Islet of Langerhans (tissue), 1 donor: ENCODE results near the gene LUZP2.

Experiments
- FAIRE-seq: peaks from one replicate; lab custom pipeline; 2011; peaks lifted over from hg19 to GRCh38; lab: Jason Lieb, UNC

Gene LUZP2

DNA sequence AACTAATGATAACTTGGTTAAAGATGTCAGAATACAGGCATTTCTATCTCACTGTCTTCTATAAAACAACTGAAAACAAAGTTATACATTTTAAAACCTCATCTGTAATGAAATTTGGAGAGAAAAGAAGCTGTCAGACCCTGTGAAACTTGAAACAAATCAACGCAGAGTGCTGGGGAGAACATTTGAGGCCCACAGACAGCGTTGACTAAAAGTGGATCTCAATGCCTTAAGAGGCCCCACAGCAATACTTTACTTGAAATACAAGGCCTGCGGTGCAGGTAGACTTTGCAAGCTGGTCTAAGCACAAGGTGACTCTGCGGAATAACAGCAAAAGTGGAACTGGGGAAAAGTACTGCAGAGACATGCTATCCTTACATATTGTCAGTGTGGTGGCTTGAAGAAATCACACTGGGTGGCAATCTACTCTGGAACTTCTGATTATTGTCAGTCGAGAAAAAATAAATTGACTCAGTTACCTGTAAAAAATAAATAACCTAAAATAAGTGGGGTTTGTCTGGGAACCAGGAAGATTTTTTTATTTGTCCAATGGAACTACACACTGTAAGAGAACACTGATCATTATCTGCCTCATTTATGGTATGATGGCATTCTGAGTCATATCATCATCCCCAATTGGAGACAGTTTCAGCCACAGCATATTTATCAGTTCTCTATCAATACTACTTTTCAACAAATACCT, 138.9 kb downstream of the LUZP2 start:
- FAIRE-seq = no peak

DNA sequence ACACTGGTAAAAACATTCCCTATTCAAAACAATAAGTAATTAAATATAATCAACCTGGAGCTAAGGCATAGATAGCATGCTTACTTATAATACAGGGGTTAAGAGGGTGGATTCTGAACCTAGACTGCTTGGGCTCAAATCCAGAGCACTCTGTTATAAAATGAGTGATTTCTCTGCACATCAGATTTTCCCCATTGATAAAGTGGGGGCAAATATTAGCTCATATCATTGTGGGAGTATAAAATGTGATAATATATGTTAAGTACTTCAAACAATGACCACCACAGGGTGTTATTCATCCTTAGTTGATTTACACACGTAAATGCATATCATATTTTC, 139.4 kb downstream of the LUZP2 start:
- no peak for FAIRE-seq

GRCh38 chr11:24637520-24637919, 140.7 kb downstream of the LUZP2 start:
- FAIRE-seq = no peak

- no peak for FAIRE-seq
These were observed 145.8 kb downstream of the LUZP2 start for GRCh38 chr11:24642648-24643047.

DNA sequence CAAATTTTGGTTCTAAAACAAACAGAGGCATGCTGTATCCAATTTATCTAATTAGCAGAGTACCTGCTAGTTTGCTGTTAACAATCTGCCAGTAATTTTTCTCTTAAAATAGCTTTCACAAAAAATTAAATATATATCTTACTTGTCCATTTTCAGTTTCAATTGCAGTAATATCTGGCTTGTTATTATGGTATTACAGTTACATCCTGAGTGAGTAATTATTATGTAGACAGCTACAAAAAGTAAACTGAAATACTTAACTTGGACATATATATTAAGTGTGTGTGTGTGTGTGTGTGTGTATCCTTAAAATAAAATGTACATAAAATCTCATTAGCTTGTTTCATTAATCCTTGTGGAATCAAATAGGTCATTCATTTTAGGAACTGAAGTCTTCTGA, 148.7 kb downstream of the LUZP2 start:
- no peak for FAIRE-seq

GRCh38 chr11:24651873-24652272, 155.0 kb downstream of the LUZP2 start:
- no peak for FAIRE-seq

- FAIRE-seq = no peak
These were observed 157.0 kb downstream of the LUZP2 start for GRCh38 chr11:24653901-24654300.

DNA sequence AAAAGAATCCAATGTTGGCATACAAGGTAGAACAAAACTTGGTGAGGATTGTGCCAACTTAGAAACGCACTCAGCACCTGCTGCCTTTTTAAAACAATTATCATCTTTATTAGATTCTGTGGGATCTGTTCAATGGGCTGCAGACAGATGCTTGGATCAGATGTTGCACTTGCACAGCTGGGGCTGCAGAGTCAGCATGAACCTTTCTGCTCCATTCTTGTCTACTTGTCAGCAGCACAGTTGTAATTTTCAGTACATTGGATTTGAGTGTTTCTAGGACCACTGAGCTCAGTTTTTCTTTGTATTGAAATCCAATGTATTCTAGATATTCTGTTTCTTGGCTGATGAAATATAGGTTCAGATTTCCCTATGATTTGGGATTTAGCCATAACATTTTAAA, 164.5 kb downstream of the LUZP2 start:
- no peak for FAIRE-seq

DNA sequence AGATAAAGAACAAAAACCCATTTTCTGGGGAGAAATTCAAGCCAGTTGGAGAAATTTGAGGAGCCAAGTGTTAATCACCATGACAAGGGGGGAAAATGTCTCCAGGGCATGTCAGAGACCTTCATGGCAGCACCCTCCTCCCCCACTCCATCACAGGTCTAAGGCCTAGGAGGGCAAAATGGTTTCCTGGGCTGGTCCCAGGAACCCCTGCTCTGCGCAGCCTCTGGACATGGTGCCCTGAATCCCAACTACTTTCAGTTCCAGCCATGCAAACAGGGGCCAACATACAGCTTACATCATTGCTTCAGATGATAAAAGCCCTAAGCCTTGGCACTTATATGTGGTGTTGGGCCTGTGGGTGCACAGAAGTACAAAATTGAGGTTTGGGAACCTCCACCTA, 167.5 kb downstream of the LUZP2 start:
- FAIRE-seq = no peak

DNA sequence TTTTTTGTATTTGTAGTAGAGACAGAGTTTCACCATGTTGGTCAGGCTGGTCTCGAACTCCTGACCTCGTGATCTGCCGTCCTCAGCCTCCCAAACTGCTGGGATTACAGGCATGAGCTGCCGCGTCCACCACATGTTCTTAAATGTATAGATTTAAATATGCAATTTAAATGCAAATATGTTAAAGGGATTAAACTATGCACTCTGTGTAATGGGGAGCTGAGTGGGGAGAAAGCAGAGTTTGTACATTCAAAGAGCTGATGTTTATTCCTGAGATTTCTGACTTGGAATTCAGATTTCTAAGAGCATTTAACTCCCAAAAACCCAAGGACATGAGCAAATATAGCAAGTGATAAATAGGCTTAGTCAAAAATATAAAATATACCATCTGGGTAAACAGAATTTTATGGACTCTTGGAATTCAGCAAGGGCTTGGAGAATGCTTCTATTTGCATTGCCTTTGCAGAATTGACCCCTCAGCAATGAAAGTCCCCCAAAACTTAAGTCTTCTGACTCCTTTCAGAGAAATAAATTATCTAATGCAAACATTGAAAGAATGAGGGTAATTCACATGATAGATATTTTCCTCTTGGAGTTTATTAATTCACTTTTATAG, 170.6 kb downstream of the LUZP2 start:
- FAIRE-seq = no peak

- no peak for FAIRE-seq
These were observed 182.0 kb downstream of the LUZP2 start for GRCh38 chr11:24678703-24679348.

DNA sequence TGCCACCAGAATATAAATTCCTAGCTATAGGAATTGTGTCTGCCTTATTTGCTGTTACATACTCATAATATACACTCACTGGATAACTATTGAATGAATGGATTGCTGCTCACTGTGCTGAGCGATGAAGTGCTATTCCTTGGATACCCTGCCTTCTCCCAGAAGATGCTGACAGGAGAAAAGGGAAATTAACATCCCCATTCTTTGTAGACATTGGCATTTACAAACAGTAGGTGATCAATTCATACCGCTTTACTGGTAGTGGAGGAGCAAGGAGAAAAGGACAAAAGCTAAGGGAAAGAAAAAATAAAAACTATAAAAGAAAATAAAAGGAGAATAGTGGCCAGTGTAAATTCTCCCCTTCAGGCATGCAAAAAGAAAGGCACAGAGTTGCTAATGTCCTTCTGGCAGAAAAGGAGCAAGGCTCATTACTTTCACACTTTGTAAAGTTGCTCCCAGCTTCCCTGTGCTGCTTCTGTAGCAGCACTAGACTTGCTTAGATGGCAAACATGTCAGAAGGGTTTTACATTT, 183.0 kb downstream of the LUZP2 start:
- no peak for FAIRE-seq

- FAIRE-seq = no peak
These were observed 186.7 kb downstream of the LUZP2 start for GRCh38 chr11:24683583-24683982.

DNA sequence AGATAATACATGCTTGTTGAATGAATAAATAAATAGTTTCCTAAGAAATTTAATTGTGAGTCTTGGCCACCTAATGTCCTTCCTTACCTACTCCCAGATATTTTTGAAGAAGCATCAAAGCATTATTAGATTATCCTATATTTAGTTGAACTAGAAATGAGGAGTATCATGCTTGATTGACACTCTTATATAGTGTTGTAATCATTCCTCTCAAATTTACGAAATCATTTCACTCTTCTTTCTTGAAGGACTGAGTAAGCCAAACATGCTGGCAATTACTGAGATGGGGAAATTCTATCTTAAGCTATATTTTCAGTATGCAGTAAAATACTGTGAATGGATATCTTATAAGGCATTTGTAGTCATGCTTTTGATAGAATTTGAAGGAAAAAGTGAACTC, 189.0 kb downstream of the LUZP2 start:
- no peak for FAIRE-seq

- FAIRE-seq = no peak
These were observed 190.8 kb downstream of the LUZP2 start for GRCh38 chr11:24687531-24688147.

DNA sequence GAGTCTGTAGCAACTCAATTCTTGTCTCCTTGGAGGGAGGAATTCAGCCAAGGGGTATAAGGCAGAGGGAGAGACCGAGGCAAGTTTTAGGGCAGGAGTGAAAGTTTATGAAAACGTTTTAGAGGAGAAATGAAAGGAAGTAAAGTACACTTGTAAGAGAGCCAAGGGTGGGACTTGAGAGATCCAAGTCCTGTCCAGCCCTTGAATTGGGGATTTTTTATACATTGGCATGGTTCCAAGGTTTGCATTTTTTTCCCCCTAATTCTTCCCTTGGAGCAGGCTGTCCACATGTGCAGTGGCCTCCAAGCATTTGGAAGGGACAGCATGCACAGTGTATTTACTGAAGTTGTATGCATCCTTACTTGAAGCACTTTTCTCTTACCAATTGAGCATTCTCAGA, 192.1 kb downstream of the LUZP2 start:
- no peak for FAIRE-seq

DNA sequence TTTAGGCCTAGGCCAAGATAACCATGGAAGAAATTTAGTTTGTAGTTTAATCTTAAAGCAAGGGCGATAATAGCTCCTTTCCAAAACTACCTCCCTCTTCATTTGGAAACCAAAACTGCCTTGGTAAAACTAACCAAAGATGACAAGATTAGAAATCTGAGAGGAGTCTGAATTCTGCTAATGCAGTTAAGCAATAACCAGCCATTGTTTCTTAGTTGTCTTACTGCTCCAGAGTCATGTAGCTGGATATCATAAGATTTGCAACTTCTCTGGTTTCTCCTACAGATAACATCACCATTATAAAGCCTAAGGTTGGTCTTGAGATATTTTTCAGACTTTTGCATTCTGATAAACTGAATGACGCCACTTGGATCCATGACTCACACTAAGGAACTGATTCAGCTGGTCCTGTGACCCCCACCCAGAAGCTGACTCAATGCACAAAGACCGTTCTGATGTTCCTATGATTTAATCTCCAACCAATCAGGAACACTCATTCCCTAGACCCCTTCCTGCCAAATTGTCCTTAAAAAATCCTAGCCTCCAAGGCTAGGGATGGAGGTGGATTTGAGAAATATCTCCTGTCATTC, 200.8 kb downstream of the LUZP2 start:
- FAIRE-seq = no peak

- no peak for FAIRE-seq
These were observed 207.9 kb downstream of the LUZP2 start for GRCh38 chr11:24704716-24705115.

DNA sequence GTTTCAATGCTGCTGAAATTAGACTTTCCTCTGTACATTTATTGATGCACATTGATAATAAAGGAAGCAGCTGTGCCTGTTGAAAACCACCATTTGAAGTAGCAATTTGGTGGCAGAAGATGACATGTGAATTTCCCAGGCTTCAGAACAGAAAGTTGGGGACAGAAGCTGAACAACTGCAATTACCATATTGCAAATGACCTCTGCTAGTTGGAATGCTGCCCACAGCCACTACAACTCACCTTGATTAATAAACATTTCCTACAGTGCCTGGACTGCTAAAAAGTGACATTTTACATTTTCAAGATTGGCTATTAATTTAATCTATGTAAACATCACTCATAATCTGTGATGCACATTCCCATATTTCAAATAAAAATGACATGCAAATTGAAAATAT, 208.6 kb downstream of the LUZP2 start:
- no peak for FAIRE-seq

GRCh38 chr11:24708616-24709015, 211.8 kb downstream of the LUZP2 start:
- FAIRE-seq = no peak

GRCh38 chr11:24709928-24710565, 213.2 kb downstream of the LUZP2 start:
- no peak for FAIRE-seq

DNA sequence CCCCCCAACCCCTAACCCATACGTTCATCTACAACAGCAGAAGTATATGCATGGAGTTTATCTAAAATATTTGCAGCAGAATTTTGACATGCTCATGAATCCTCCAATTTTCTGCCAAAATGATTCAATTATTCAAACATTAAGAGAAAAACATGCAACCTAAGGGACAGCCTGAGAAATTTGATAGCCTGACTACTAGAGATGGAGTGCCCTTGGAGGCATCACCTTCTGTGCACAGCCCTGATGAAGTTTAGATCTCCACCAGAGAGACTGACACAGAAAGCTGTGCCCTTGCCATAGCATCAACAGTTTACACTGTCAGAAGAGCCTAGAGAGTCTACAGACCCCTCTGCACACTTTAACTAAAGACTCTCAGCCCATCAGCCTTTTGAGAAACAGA, 217.7 kb downstream of the LUZP2 start:
- FAIRE-seq = no peak
